IMR-90 (cell line): ENCODE data around the gene CFAP92. TPM values are rescaled to one million over a fixed set of nuclear protein-coding genes. Genes with fewer than 3 reads are reported as not detected.

Source experiments
- ATAC-seq: fragments of 200-7000 bp; cut with Tn5 transposase; 2 replicates; pipeline ENCODE4 v1.9.1; 2020; ENCODE audit warnings: low read depth, mild to moderate bottlenecking, moderate library complexity
- BruUV-seq: library from RNA; stranded (reverse); fragments of 400-500 nt; replicated peaks from 2 replicates; lab custom pipeline; 2021; lab: Mats Ljungman, UMichigan
- CTCF ChIA-PET: fragments of 300-600 bp; formaldehyde crosslinking; extraction: SDS; loops from one replicate; lab custom pipeline; 2021; ENCODE audit warnings: antibody characterized with exemption; lab: Yijun Ruan, JAX
- POLR2A ChIA-PET: fragments of 300-600 bp; sonication (Branson Sonifier 250); formaldehyde crosslinking; loops from one replicate; lab custom pipeline; 2022; ENCODE audit warnings: antibody characterized with exemption; ENCODE audit not compliant: unreplicated experiment; lab: Charles Lee
- DNase-seq: peaks from one replicate; pipeline ENCODE4 v3.0.0; 2013
- H2AFZ ChIP-seq: replicated peaks from 2 replicates; pipeline ENCODE3; 2013; ENCODE audit warnings: low read length, mild to moderate bottlenecking; ENCODE audit not compliant: poor library complexity
- H2AK5ac ChIP-seq: 2 replicates; pipeline ENCODE4 v1.6.1; 2013; ENCODE audit warnings: low read depth, low read length, inconsistent platforms
- H2AK9ac ChIP-seq: replicated peaks from 2 replicates; pipeline ENCODE3; 2013; ENCODE audit warnings: mild to moderate bottlenecking, low read depth, low read length, moderate library complexity; ENCODE audit not compliant: poor library complexity
- H2BK120ac ChIP-seq: 2 replicates; pipeline ENCODE4 v1.6.1; 2013; ENCODE audit warnings: low read depth, low read length, inconsistent platforms
- H2BK15ac ChIP-seq: 3 replicates; pipeline ENCODE4 v1.6.1; 2013; ENCODE audit warnings: low read depth, low read length, inconsistent platforms
- H2BK20ac ChIP-seq: 2 replicates; pipeline ENCODE4 v1.6.1; 2013; ENCODE audit warnings: low read depth, mild to moderate bottlenecking, inconsistent platforms, low read length, moderate library complexity
- H2BK5ac ChIP-seq: 2 replicates; pipeline ENCODE4 v1.6.1; 2013; ENCODE audit warnings: mild to moderate bottlenecking, low read depth, low read length, inconsistent platforms; ENCODE audit not compliant: poor library complexity, severe bottlenecking
- H3K14ac ChIP-seq: replicated peaks from 2 replicates; pipeline ENCODE4 v1.6.1; 2013; ENCODE audit warnings: low read depth, low read length, inconsistent platforms
- H3K18ac ChIP-seq: 2 replicates; pipeline ENCODE4 v1.6.1; 2013; ENCODE audit warnings: low read depth, low read length, control low read depth
- H3K23ac ChIP-seq: 2 replicates; pipeline ENCODE4 v1.6.1; 2013; ENCODE audit warnings: low read depth, low read length, inconsistent platforms
- H3K27ac ChIP-seq: 2 replicates; pipeline ENCODE4 v1.5.1; 2013; ENCODE audit warnings: mild to moderate bottlenecking, control low read depth, low read length; ENCODE audit not compliant: insufficient read depth
- H3K27me3 ChIP-seq: 2 replicates; pipeline ENCODE4 v1.6.1; 2013; ENCODE audit warnings: low read length; ENCODE audit not compliant: control insufficient read depth, insufficient read depth
- H3K36me3 ChIP-seq: 2 replicates; pipeline ENCODE4 v1.6.1; 2013; ENCODE audit warnings: low read length, mixed read lengths; ENCODE audit not compliant: control insufficient read depth, insufficient read depth
- H3K4ac ChIP-seq: 2 replicates; pipeline ENCODE4 v1.6.1; 2013; ENCODE audit warnings: low read depth, low read length, inconsistent platforms
- H3K4me1 ChIP-seq: 2 replicates; pipeline ENCODE4 v1.6.1; 2013; ENCODE audit warnings: low read length, mixed read lengths; ENCODE audit not compliant: control insufficient read depth, insufficient read depth
- H3K4me2 ChIP-seq: 2 replicates; pipeline ENCODE4 v1.6.1; 2013; ENCODE audit warnings: low read depth, mild to moderate bottlenecking, control low read depth, low read length, moderate library complexity
- H3K4me3 ChIP-seq: 2 replicates; pipeline ENCODE4 v1.5.1; 2013; ENCODE audit warnings: low read depth, mild to moderate bottlenecking, control low read depth, low read length, moderate library complexity; ENCODE audit not compliant: insufficient read depth
- H3K56ac ChIP-seq: 2 replicates; pipeline ENCODE4 v1.6.1; 2013; ENCODE audit warnings: low read length, inconsistent platforms; ENCODE audit not compliant: insufficient read depth; ENCODE audit errors: extremely low read depth
- H3K79me1 ChIP-seq, 2 experiments: 2 replicates each; pipeline ENCODE4 v1.6.1; 2013; ENCODE audit warnings: low read length in 2 of 2, inconsistent platforms in 1 of 2, low read depth in 1 of 2
- H3K9ac ChIP-seq: 2 replicates; pipeline ENCODE4 v1.6.1; 2013; ENCODE audit warnings: low read depth, low read length, control low read depth
- H3K9me1 ChIP-seq: 2 replicates; pipeline ENCODE4 v1.6.1; 2013; ENCODE audit warnings: low read length, inconsistent platforms; ENCODE audit not compliant: insufficient read depth
- H3K9me3 ChIP-seq: 2 replicates; pipeline ENCODE4 v1.6.1; 2013; ENCODE audit warnings: low read length; ENCODE audit not compliant: control insufficient read depth, insufficient read depth
- H4K20me1 ChIP-seq: 2 replicates; pipeline ENCODE4 v1.6.1; 2013; ENCODE audit warnings: low read length, inconsistent platforms; ENCODE audit not compliant: insufficient read depth
- H4K5ac ChIP-seq: 2 replicates; pipeline ENCODE4 v1.6.1; 2013; ENCODE audit warnings: mild to moderate bottlenecking, low read depth, low read length, control low read depth
- H4K8ac ChIP-seq, 2 experiments: 2 replicates each; pipeline ENCODE4 v1.6.1; 2013; ENCODE audit warnings: low read depth in 2 of 2, low read length in 2 of 2, control low read depth in 1 of 2, inconsistent platforms in 1 of 2
- H4K91ac ChIP-seq: 2 replicates; pipeline ENCODE4 v1.6.1; 2013; ENCODE audit warnings: low read depth, low read length, inconsistent platforms; ENCODE audit not compliant: insufficient read depth
- CHD1 ChIP-seq: IDR thresholded peaks from 2 replicates; pipeline ENCODE4 v1.6.1; 2012; ENCODE audit warnings: low read depth, low read length, improper control_type of control experiment
- MAFK ChIP-seq: IDR thresholded peaks from 2 replicates; pipeline ENCODE4 v1.6.1; 2012; ENCODE audit warnings: low read depth, low read length, improper control_type of control experiment
- MXI1 ChIP-seq: IDR thresholded peaks from 2 replicates; pipeline ENCODE4 v1.6.1; 2012; ENCODE audit warnings: low read depth, mild to moderate bottlenecking, low read length, moderate library complexity, borderline replicate concordance
- NFE2L2 ChIP-seq: fragments of 150-350 bp; IDR thresholded peaks from 2 replicates; pipeline ENCODE4 v1.6.1; 2016; ENCODE audit warnings: low read depth, mild to moderate bottlenecking, low read length
- POLR2A ChIP-seq: IDR thresholded peaks from 2 replicates; pipeline ENCODE4 v1.6.1; 2012; ENCODE audit warnings: mild to moderate bottlenecking, low read depth, low read length
- SMC3 ChIP-seq: fragments of 150-350 bp; IDR thresholded peaks from 2 replicates; pipeline ENCODE4 v1.6.1; 2016; ENCODE audit warnings: low read depth, mild to moderate bottlenecking, antibody characterized with exemption, low read length, moderate library complexity
- WGBS, 2 experiments: methylation state at CpG; one replicate each; pipeline versions ENCODE4 v1.1.5 to v1.1.7; 2013; ENCODE audit warnings: missing lambda C conversion rate in 2 of 2; ENCODE audit not compliant: insufficient read length in 1 of 2; ENCODE audit errors: extremely low coverage in 2 of 2; 5-methylcytosine and 5-hydroxymethylcytosine counted together
- dilution Hi-C: fragments of 300-500 bp; cut with HindIII; formaldehyde crosslinking; loops from one replicate; pipeline ENCODE4 v1.14.3; 2018; ENCODE audit warnings: low sequenced_read_pairs; ENCODE audit not compliant: unreplicated experiment
- in situ Hi-C: fragments of 300-500 bp; cut with MboI; formaldehyde crosslinking; loops from 3 replicates; pipeline ENCODE4 v1.14.3; 2019; ENCODE audit warnings: low sequenced_read_pairs, inconsistent platforms, mixed read lengths
- intact Hi-C: fragments of 100-400 bp; cut with micrococcal nuclease; formaldehyde crosslinking; loops from 2 replicates; pipeline ENCODE4 v1.10.0; 2022
- polyA plus RNA-seq, 3 experiments: library from polyadenylated mRNA; depleted of rRNA; stranded (reverse); fragments of >200 nt; gene quantifications; 2 replicates each; pipeline ENCODE4 v1.2.3, GENCODE V29; 2012; ENCODE audit warnings: low replicate concordance in 1 of 3
- total RNA-seq: library from RNA; depleted of rRNA; stranded (reverse); fragments of >200 nt; gene quantifications from 2 replicates; pipeline ENCODE4 v1.2.3, GENCODE V29; 2012
- TF ChIP-seq, protein P1 (sequence below): fragments of 150-350 bp; IDR thresholded peaks from 2 replicates; pipeline ENCODE4 v1.6.1; 2017; ENCODE audit warnings: mild to moderate bottlenecking, antibody characterized with exemption, low read length, low read depth

Gene CFAP92
- total and polyA plus RNA-seq, 2 of the 4 experiments (the other 2 are of a cell fraction) = not detected

DNA sequence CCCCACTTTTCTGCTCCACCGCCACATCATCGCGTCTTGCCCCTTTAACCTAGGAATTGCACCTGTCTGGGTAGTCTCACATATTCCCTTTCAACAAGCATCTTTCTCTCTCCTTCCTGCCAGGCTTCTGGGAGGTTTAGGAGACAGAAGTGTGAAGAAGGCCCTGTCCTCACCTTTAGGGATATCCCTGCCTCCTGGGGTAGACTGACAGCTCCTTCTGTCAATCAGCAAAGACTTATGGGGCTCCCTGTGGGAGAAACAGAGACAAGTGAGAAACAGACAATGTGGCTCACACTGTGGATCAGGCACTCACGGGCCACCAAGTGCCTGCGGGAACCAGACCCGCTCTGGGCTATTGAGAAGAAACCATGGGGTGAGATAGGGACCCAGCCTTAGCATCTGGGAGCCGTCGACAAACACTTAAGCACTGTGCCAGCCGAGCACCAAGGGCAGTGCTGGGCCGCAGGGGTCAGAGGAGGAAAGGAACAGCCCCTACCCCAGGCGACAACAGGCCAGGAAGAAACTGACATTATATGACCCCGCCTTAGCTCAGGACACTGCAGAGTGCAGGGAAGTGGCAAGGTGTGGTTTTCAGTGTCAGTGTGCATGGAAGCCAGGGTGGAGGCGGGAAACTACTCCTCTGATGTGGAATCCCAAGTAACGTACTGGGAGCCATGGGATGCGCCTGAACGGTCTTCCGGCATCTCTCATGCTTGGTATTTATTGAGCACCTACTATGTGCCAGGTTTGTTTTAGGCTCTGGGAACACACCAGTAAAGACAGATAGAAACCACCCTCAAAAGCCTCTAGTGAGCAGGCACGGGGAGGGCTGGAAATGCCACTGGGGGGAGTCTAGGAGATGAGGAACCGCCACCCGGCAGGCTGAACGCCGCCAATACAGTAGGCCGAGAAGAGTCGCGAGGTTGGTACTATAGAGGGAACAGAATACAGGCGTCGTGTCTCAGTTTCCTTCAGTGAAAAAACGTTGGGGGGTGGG is 9.0 kb upstream of the CFAP92 start:
- H4K20me1 ChIP-seq = no peaks in the 10 kb centered on the region
- intact Hi-C loops (no loop called here), dilution Hi-C loops (no loop called here), in situ Hi-C loops (no loop called here)
- H3K4me1 ChIP-seq = peaks cover 12% of the 10 kb centered on the region
- no peaks in the 10 kb centered on the region for H3K79me1 ChIP-seq
- no peak overlapping the region for H3K23ac ChIP-seq
- POLR2A ChIA-PET = no interaction called here
- no peak overlapping the region for H2BK5ac ChIP-seq
- H2BK20ac ChIP-seq = no peak overlapping the region
- H3K9ac ChIP-seq = no peak overlapping the region
- DNase-seq (no peak), ATAC-seq (no peak)
- H3K4me3 ChIP-seq = no peak overlapping the region
- no peak overlapping the region for H3K56ac ChIP-seq
- H3K4me2 ChIP-seq = no peak overlapping the region
- TF ChIP-seq NFE2L2 (no peak), POLR2A (no peak), SMC3 (no peak), CHD1 (no peak), MXI1 (no peak), MAFK (no peak)
- TF ChIP-seq, protein P1, sequence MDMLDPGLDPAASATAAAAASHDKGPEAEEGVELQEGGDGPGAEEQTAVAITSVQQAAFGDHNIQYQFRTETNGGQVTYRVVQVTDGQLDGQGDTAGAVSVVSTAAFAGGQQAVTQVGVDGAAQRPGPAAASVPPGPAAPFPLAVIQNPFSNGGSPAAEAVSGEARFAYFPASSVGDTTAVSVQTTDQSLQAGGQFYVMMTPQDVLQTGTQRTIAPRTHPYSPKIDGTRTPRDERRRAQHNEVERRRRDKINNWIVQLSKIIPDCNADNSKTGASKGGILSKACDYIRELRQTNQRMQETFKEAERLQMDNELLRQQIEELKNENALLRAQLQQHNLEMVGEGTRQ = no peak
- 47% methylated on average over 8 of the region's 28 CpGs; no CpG with 5 or more reads in 1 of the 2 experiments for WGBS, 2 experiments
- H2BK15ac ChIP-seq = no peak overlapping the region
- H2AK5ac ChIP-seq = no peak overlapping the region
- no peaks in the 10 kb centered on the region for H3K9me3 ChIP-seq
- no TSS peak for BruUV-seq
- H2AFZ ChIP-seq = no peak overlapping the region
- H2AK9ac ChIP-seq = no peak overlapping the region
- H4K91ac ChIP-seq = no peak overlapping the region
- no peak overlapping the region for H4K5ac ChIP-seq
- no peak overlapping the region for H4K8ac ChIP-seq
- no peaks in the 10 kb centered on the region; the same call in 1 of the 2 replicates for H3K9me1 ChIP-seq
- H3K27ac ChIP-seq = no peak overlapping the region
- H3K36me3 ChIP-seq = no peaks in the 10 kb centered on the region
- peaks cover 65% of the 10 kb centered on the region for H3K27me3 ChIP-seq
- CTCF ChIA-PET = no interaction called here
- H3K18ac ChIP-seq = no peak overlapping the region
- no peak overlapping the region for H3K4ac ChIP-seq
- H3K14ac ChIP-seq = no peak overlapping the region
- H2BK120ac ChIP-seq = no peak overlapping the region
